Epithelial cell of prostate (primary cell): Measurements from ENCODE around the gene SLC22A6.

Experiments
- DNase-seq: peaks from one replicate; pipeline ENCODE4 v3.0.0-alpha.2; 2011; ENCODE audit warnings: low read depth, low spot score
- H3K27ac ChIP-seq: fragments of 450-650 bp; 2 replicates; pipeline ENCODE4 v1.5.1; 2017; ENCODE audit warnings: mild to moderate bottlenecking

Gene SLC22A6

DNA sequence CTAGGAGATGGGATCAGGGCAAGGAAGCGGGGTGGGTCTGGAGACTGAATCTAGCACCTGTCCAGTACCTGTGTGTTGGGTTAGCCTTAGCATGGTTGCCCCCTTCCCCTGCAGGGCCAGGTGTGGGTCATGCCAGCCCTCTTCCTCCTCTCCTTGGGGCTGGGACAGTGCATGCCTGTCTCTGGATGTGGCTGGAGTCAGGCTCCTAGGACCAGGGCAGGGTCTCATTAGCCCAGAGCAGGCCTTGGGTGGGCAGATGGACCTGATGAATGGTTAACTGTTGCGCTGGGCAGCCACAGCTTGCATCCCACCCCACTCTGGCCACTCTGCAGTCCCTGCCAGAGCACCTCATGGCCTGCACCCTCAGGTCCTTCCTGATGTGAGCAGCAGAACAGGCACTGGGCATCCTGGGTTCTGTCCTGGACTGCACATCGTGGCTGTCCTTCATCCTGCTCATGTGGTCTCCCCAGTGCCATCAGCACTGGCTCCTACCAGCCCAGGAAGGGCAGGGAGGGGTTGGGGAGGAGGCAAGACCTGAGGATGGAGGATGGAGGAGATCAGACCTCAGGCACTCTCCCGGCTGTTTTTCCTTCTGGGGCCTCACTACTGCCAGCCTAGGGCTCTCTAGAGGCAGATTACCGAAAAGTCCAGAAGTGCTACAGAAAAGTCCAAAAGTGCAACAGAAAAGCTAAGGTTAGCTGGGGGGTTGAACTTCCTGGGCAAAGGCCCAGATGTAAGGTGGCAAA is 50.8 kb downstream of the SLC22A6 start:
- no peak overlapping the region for H3K27ac ChIP-seq
- no peak for DNase-seq

DNA sequence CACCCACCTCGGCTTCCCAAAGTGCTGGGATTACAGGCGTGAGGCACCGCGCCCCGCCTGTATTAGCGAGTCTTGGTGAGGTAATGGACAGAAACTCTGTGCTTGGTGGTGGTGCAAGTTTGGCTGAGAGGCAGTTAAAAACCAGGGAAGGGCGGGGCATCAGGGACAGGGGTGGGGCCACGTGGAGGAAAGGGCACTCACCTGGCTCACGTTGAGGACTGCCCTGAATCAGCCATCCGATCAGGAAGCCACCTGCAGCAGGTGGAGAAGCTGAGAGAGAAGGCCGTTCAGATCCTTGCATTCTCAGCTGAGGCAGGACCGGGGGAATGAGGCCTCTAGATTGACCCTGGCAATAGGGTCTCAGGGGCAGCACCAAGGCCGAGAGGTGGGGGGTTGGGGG is 51.5 kb downstream of the SLC22A6 start:
- H3K27ac ChIP-seq = no peak overlapping the region
- DNase-seq = no peak

DNA sequence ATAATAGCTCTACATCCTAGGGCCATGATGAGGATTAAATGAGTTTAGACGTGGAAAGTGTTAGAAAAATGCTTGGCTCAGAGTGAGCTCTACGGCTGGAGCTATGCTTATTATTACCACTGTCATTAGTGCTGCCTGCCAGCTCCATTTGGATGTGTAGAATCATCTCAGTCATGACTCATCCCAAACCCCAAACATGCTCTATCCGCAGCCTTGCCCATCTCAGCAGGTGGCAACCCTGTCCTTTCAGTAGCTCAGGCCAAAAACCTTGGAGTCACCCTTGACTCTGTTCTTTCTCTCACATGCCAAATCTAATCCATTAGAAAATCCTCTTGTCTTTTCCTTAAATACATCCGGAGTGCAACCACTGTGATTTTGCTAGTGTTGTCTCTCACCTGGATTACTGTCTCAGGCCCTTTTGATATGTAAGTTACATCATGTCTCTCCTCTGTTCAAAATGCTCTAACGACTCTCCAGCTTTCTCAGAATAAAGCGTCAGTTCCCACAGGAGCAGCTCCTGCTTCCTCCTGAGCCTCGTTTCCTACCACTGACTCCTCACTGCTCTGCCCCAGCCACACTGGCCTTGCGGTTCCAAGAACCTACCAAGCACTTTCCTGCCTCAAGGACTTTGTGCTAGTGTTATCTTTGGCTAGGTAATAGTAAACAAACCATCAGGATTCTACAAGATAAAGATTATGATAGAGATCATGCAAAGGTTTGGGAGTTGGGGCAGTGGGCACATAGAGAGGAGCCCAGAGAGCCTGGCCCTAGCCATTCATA is 53.1 kb downstream of the SLC22A6 start:
- DNase-seq = no peak

DNA sequence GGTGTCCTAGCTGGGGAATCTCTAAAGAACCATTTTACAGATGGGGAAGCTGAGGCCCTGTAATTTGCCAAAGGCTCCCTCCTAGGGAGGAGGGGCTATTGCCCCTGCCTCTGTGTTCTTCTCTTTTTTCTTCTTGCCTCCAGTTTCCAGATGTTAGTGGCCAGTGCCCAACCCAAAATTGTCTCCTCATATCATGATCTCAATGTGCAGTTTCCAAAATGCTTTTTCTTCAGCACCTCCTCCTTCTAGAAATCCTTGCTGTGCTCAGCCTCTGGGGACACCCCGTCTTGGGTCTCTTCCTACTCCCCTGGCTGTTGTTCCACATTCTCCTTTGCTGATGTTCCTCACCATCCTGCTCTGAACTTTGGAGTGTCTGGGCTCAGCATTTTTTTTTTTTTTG is 54.1 kb downstream of the SLC22A6 start:
- no peak for DNase-seq
- no peak overlapping the region for H3K27ac ChIP-seq

More for the DNA sequence above, 53.1 kb downstream of the SLC22A6 start:
- no peak overlapping the region for H3K27ac ChIP-seq

DNA sequence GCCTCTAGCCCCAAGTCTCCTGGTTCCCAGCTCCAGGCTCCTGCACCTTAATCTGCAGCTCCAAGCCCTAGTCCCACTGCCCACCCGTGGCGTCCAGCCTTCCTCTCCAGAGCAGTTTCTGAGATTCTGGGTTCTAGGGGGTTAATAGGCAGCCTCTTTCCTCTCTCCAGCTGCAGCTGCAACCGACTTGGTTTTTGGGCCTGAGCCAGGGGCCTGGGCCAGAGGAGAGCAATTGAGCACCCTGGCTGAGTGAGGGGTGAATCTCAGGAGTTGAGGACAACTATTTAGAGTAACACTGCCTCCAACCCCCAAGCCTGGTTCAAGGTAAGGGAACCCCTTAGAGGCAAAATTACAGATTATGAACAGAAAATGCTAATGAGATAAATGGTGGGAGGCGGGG is 54.6 kb downstream of the SLC22A6 start:
- no peak overlapping the region for H3K27ac ChIP-seq
- no peak for DNase-seq

DNA sequence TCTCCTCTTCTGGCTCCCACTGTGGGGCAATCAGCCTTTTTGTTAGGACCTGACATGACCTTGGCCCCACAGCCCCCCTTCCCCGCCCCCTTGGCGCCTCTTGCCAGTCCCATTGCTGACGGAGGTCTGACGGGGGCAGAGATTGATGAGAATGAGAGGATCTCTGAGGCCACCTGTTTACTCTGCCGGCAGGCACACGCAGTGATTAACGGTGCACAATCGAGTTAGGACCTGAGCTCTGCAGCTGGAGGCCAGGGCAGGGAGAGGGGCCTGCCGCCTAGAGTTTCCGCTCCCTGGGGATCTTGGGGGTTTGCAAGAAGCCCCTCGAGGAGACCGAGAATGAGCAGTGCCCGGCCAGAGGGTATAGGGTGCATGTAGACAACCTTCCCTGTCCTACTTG is 56.8 kb downstream of the SLC22A6 start:
- H3K27ac ChIP-seq = no peak overlapping the region
- no peak for DNase-seq

DNA sequence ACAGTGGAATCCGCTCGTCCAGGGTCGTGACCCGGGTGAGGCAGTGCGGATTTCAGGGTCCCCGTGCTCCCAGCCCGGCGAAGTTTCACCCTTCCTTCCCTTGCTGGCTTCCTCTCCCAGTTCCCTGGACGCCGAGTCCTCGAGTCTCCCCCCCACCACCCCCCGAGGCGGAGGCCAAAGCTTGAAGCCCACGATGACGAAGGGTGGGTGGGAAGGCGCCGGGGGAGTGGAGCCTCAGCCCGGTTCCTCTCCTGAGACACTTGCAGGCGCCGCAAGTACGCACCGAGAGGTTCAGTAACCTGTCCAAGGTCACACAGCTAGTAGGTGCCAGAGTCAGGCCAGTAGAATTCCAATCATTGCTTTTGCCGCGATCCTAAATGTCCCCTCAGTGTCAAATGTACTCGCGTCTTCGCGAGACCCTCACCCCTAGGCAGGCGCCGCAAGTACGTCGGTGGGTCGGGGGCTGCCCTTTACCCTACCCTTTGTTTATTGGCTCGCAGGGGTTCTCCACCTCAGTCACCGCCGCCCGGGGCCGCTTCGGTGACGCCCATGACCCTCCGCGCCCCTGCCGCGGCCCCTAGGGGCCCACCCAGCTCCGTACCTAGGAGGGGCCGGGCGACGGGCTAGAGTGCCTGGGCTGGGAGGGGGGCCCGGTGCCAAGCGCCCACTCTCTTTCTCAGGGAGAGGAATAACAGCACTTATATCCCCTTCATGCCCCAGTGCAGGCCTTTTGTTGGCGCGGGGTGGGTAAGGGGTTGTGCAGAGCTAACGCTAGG is 57.9 kb downstream of the SLC22A6 start:
- H3K27ac ChIP-seq = no peak overlapping the region
- DNase-seq = no peak
